Measurements from ENCODE around the gene CELF1.
"Not testable (repeated sequence)": the region's sequence is repeated elsewhere in the genome, so short reads cannot be mapped to it uniquely, and the experiment has no call there.

The CELF1 gene

DNA sequence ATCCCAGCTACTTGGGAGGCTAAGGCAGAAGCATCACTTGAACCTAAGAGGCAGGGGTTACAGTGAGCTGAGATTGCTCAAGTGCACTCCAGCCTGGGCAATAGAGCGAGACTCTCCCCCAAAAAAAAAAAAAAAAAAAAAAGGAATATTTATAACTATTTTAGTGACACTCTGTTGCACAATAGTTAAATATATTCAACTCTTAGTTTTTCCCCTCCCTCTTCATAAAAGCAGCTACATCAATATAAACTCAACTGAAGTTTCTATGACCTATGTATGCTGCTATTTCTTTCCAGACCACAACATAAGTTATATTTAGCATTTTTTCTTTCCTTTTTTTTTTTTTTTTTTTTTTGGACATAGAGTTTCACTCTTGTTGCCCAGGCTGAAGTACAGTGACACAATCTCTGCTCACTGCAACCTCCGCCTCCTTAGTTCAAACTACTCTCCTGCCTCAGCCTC is 19.2 kb downstream of the CELF1 start:
- H3K79me2 ChIP-seq (ENCODE audit: low read length): peaks cover 100% of the 10 kb centered on the region
- no peaks in the 10 kb centered on the region for H3K9me3 ChIP-seq (replicated peaks; ENCODE audit: insufficient read depth, low read length)
- no peaks in the 10 kb centered on the region for H3F3A ChIP-seq (ENCODE audit: insufficient read depth, low read length)
- H3K9me2 ChIP-seq (replicated peaks; ENCODE audit: insufficient read depth, low read length): no peaks in the 10 kb centered on the region
- TF ChIP-seq EZH2 (optimal IDR thresholded peaks at IDR 0.05; ENCODE audit: low read depth, low read length): no peak
- TF ChIP-seq, protein P1, sequence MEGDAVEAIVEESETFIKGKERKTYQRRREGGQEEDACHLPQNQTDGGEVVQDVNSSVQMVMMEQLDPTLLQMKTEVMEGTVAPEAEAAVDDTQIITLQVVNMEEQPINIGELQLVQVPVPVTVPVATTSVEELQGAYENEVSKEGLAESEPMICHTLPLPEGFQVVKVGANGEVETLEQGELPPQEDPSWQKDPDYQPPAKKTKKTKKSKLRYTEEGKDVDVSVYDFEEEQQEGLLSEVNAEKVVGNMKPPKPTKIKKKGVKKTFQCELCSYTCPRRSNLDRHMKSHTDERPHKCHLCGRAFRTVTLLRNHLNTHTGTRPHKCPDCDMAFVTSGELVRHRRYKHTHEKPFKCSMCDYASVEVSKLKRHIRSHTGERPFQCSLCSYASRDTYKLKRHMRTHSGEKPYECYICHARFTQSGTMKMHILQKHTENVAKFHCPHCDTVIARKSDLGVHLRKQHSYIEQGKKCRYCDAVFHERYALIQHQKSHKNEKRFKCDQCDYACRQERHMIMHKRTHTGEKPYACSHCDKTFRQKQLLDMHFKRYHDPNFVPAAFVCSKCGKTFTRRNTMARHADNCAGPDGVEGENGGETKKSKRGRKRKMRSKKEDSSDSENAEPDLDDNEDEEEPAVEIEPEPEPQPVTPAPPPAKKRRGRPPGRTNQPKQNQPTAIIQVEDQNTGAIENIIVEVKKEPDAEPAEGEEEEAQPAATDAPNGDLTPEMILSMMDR (IDR thresholded peaks at IDR 0.05; ENCODE audit: low read length): no peak
- no peak for TF ChIP-seq EZH2phosphoT487 (IDR thresholded peaks at IDR 0.05; ENCODE audit: low read length)
- H3K9ac ChIP-seq (ENCODE audit: low read length): no peak overlapping the region
- DNase-seq: no peak
- H3K4me1 ChIP-seq (ENCODE audit: low read length): no peaks in the 10 kb centered on the region
- H3K27me3 ChIP-seq (replicated peaks; ENCODE audit: insufficient read depth, low read length): no peaks in the 10 kb centered on the region
- H3K4me2 ChIP-seq (ENCODE audit: low read depth, low read length): no peak overlapping the region
- H3K36me3 ChIP-seq (replicated peaks; ENCODE audit: insufficient read depth, low read length): no peaks in the 10 kb centered on the region
- H4K20me1 ChIP-seq (ENCODE audit: insufficient read depth, low read length): peaks cover 21% of the 10 kb centered on the region; the same call in 1 of the 2 replicates
- no peak overlapping the region for H2AFZ ChIP-seq (ENCODE audit: low read length)
- no peak overlapping the region for H3K27ac ChIP-seq (ENCODE audit: low read length)
- H3K4me3 ChIP-seq (ENCODE audit: low read length): no peak overlapping the region

DNA sequence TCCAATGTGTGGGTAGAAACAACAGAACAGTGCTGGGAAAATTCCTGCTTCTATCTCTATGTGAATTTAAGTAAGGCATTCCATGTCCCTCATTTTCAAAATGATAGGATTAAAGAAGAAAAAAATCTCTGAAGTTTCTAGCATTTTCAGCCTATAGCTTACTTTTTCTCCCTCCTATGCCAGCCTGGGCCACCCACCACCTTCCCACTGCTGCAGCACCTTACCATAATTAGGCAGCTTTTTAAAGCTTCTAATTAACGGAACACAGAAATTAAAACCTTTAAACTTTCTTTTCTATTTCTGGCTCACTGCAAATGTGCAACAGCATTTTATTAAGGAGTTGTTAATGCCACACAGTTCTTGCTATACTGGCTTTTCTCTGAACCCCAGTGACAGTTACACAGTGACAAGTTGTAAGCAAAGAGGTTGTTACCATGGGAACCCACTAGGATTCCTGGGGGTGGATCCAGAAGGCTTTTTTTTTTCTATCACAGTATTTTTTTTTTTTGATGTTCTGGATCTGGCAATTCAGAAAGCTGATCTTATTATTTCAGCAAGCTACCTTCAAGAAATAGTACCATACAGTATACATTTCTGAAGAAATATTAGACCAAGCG is 20.2 kb downstream of the CELF1 start:
- no peaks in the 10 kb centered on the region for H3K9me3 ChIP-seq (replicated peaks; ENCODE audit: insufficient read depth, low read length)
- H2AFZ ChIP-seq (ENCODE audit: low read length): no peak overlapping the region
- peaks cover 6% of the 10 kb centered on the region; the same call in 1 of the 2 replicates for H3K4me1 ChIP-seq (ENCODE audit: low read length)
- H3K36me3 ChIP-seq (replicated peaks; ENCODE audit: insufficient read depth, low read length): no peaks in the 10 kb centered on the region
- H3K79me2 ChIP-seq (ENCODE audit: low read length): peaks cover 100% of the 10 kb centered on the region
- H3K27ac ChIP-seq (ENCODE audit: low read length): no peak overlapping the region
- no peaks in the 10 kb centered on the region for H3K9me2 ChIP-seq (replicated peaks; ENCODE audit: insufficient read depth, low read length)
- H3K27me3 ChIP-seq (replicated peaks; ENCODE audit: insufficient read depth, low read length): no peaks in the 10 kb centered on the region
- H3K4me2 ChIP-seq (ENCODE audit: low read depth, low read length): no peak overlapping the region
- 0 out of 2 replicates have a peak, but pooled peaks cover 2% of the 10 kb centered on the region for H3F3A ChIP-seq (ENCODE audit: insufficient read depth, low read length)
- peaks cover 17% of the 10 kb centered on the region; the same call in 1 of the 2 replicates for H4K20me1 ChIP-seq (ENCODE audit: insufficient read depth, low read length)
- H3K9ac ChIP-seq (ENCODE audit: low read length): no peak overlapping the region
- H3K4me3 ChIP-seq (ENCODE audit: low read length): no peak overlapping the region
- no peak for DNase-seq
- TF ChIP-seq, protein P1 (IDR thresholded peaks at IDR 0.05; ENCODE audit: low read length): no peak
- TF ChIP-seq EZH2phosphoT487 (IDR thresholded peaks at IDR 0.05; ENCODE audit: low read length) (no peak), EZH2 (optimal IDR thresholded peaks at IDR 0.05; ENCODE audit: low read depth, low read length) (no peak)

DNA sequence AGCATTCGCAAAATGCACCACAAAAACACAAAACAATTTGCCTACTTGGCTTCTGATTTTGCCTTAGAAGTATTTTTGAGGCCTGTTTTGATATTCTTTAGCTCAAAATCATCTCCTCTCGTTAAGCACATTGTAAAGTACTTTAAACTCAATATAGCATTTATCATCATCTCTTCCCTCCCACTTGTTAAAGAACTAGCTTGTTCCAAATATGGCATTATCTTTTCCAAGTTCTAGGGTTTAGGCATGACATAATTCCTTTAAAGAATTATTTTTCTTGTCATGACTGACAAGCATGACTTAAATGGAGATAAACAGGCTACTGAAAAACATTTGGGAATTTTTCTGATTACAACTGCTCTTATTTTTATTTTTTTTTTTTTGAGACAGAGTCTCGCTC is 21.3 kb downstream of the CELF1 start:
- Histone ChIP-seq H3K4me3 (ENCODE audit: low read length) (no peak overlapping the region), H3K9me2 (replicated peaks; ENCODE audit: insufficient read depth, low read length) (no peaks in the 10 kb centered on the region), H3K36me3 (replicated peaks; ENCODE audit: insufficient read depth, low read length) (no peaks in the 10 kb centered on the region), H3K9me3 (replicated peaks; ENCODE audit: insufficient read depth, low read length) (no peaks in the 10 kb centered on the region), H2AFZ (ENCODE audit: low read length) (no peak overlapping the region), H3K27ac (ENCODE audit: low read length) (no peak overlapping the region), H3K4me2 (ENCODE audit: low read depth, low read length) (no peak overlapping the region), H3F3A (ENCODE audit: insufficient read depth, low read length) (peaks cover 9% of the 10 kb centered on the region), H3K4me1 (ENCODE audit: low read length) (peaks cover 15% of the 10 kb centered on the region), H4K20me1 (ENCODE audit: insufficient read depth, low read length) (peaks cover 19% of the 10 kb centered on the region; the same call in 1 of the 2 replicates), H3K27me3 (replicated peaks; ENCODE audit: insufficient read depth, low read length) (no peaks in the 10 kb centered on the region), H3K9ac (ENCODE audit: low read length) (no peak overlapping the region), H3K79me2 (ENCODE audit: low read length) (peaks cover 98% of the 10 kb centered on the region)
- DNase-seq: no peak
- TF ChIP-seq, protein P1 (IDR thresholded peaks at IDR 0.05; ENCODE audit: low read length): no peak
- TF ChIP-seq EZH2 (optimal IDR thresholded peaks at IDR 0.05; ENCODE audit: low read depth, low read length) (no peak), EZH2phosphoT487 (IDR thresholded peaks at IDR 0.05; ENCODE audit: low read length) (no peak)

DNA sequence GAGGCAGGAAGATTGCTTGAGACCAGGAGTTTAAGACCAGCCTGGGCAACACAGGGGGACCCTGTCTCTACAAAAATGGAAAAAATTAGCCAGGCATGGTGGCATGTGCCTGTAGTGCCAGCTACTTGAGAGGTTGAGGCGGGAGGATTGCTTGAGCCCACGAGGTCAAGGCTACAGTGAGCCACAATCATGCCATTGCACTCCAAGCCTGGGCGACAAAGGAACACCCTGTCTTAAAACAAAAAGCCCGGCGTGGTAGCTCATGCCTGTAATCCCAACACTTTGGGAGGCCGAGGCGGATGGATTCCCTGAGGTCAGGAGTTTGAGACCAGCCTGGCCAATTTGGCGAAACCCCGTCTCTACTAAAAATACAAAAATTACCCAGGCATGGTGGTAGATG is 22.2 kb downstream of the CELF1 start:
- not testable (repeated sequence) for H3K36me3 ChIP-seq (replicated peaks; ENCODE audit: insufficient read depth, low read length); H2AFZ ChIP-seq (ENCODE audit: low read length); H3K9ac ChIP-seq (ENCODE audit: low read length); H3K9me3 ChIP-seq (replicated peaks; ENCODE audit: insufficient read depth, low read length); H3K27me3 ChIP-seq (replicated peaks; ENCODE audit: insufficient read depth, low read length); H3K4me2 ChIP-seq (ENCODE audit: low read depth, low read length); H3K9me2 ChIP-seq (replicated peaks; ENCODE audit: insufficient read depth, low read length); DNase-seq; H3K4me3 ChIP-seq (ENCODE audit: low read length); H3K27ac ChIP-seq (ENCODE audit: low read length)
- Histone ChIP-seq H3F3A (ENCODE audit: insufficient read depth, low read length) (peaks cover 19% of the 10 kb centered on the region), H3K79me2 (ENCODE audit: low read length) (peaks cover 98% of the 10 kb centered on the region), H4K20me1 (ENCODE audit: insufficient read depth, low read length) (peaks cover 20% of the 10 kb centered on the region; the same call in 1 of the 2 replicates), H3K4me1 (ENCODE audit: low read length) (peaks cover 19% of the 10 kb centered on the region)

Data from MM.1S (cell line).